HEK293 (cell line): ENCODE results near the gene C1orf21.

Experiments
- CTCF ChIA-PET: fragments of 350-600 bp; formaldehyde crosslinking; extraction: SDS; loops from one replicate; lab custom pipeline; 2021; ENCODE audit warnings: antibody characterized with exemption; lab: Yijun Ruan, JAX
- POLR2A ChIA-PET: fragments of 300-600 bp; formaldehyde crosslinking; extraction: SDS; loops from one replicate; lab custom pipeline; 2020; ENCODE audit warnings: antibody characterized with exemption, inconsistent platforms; lab: Yijun Ruan, JAX
- H3K27ac ChIP-seq: fragments of 200-500 bp; sonication (Bioruptor generic); 2 replicates; pipeline ENCODE4 v1.5.1; 2014; ENCODE audit warnings: low read depth, low read length, control low read depth, inconsistent platforms; ENCODE audit errors: extremely low read depth
- H3K36me3 ChIP-seq, 2 experiments: fragments of 200-500 bp in 1 of 2; sonication (Bioruptor generic) in 1 of 2; 1 replicate in 1 of 2; 2 replicates in 1 of 2; pipeline ENCODE4 v1.5.1; 2014 to 2017; ENCODE audit warnings: inconsistent platforms in 2 of 2, low read length in 2 of 2; ENCODE audit not compliant: control insufficient read depth in 2 of 2, insufficient read depth in 1 of 2
- H3K4me1 ChIP-seq: fragments of 200-500 bp; sonication (Bioruptor generic); 2 replicates; pipeline ENCODE4 v1.5.1; 2014; ENCODE audit warnings: mild to moderate bottlenecking, low read length, inconsistent platforms; ENCODE audit not compliant: control insufficient read depth, insufficient read depth
- H3K4me3 ChIP-seq: 2 replicates; pipeline ENCODE4 v1.5.1; 2011; ENCODE audit warnings: low read depth, mild to moderate bottlenecking, control low read depth, low read length, moderate library complexity
- H3K9me3 ChIP-seq: fragments of 200-500 bp; sonication (Bioruptor generic); 2 replicates; pipeline ENCODE4 v1.5.1; 2014; ENCODE audit warnings: low read depth, low read length, inconsistent platforms; ENCODE audit not compliant: control insufficient read depth, insufficient read depth
- BCL11A ChIP-seq: fragments of 450-650 bp; formaldehyde crosslinking; IDR thresholded peaks from 2 replicates; pipeline ENCODE4 v1.5.1; 2016; ENCODE audit warnings: low read depth, missing biosample characterization, missing genetic modification characterization
- GLI4 ChIP-seq: fragments of 450-650 bp; formaldehyde crosslinking; IDR thresholded peaks from 2 replicates; pipeline ENCODE4 v1.5.1; 2016; ENCODE audit warnings: missing biosample characterization, missing genetic modification characterization
- KLF9 ChIP-seq: fragments of 450-650 bp; formaldehyde crosslinking; IDR thresholded peaks from 2 replicates; pipeline ENCODE4 v1.5.1; 2016; ENCODE audit warnings: missing biosample characterization, missing genetic modification characterization, low read depth
- SCRT1 ChIP-seq: fragments of 450-650 bp; formaldehyde crosslinking; IDR thresholded peaks from 2 replicates; pipeline ENCODE4 v1.5.1; 2016; ENCODE audit warnings: missing biosample characterization, missing genetic modification characterization, borderline replicate concordance
- SETDB1 ChIP-seq: IDR thresholded peaks from one replicate; pipeline ENCODE4 v1.6.1; 2017; ENCODE audit warnings: mild to moderate bottlenecking, low read length, moderate library complexity, mixed read lengths; ENCODE audit not compliant: insufficient read length
- ZFP3 ChIP-seq: fragments of 450-650 bp; formaldehyde crosslinking; IDR thresholded peaks from 2 replicates; pipeline ENCODE4 v1.5.1; 2016; ENCODE audit warnings: low read depth, missing biosample characterization, missing genetic modification characterization
- ZFP41 ChIP-seq: fragments of 450-650 bp; formaldehyde crosslinking; IDR thresholded peaks from 2 replicates; pipeline ENCODE4 v1.5.1; 2016; ENCODE audit warnings: missing biosample characterization, missing genetic modification characterization, borderline replicate concordance
- ZNF146 ChIP-seq: fragments of 450-650 bp; formaldehyde crosslinking; IDR thresholded peaks from 2 replicates; pipeline ENCODE4 v1.5.1; 2016; ENCODE audit warnings: missing biosample characterization, missing genetic modification characterization
- ZNF2 ChIP-seq: fragments of 450-650 bp; formaldehyde crosslinking; IDR thresholded peaks from 2 replicates; pipeline ENCODE4 v1.5.1; 2016; ENCODE audit warnings: missing biosample characterization, missing genetic modification characterization
- ZNF302 ChIP-seq: fragments of 450-650 bp; formaldehyde crosslinking; IDR thresholded peaks from 2 replicates; pipeline ENCODE4 v1.5.1; 2016; ENCODE audit warnings: missing biosample characterization, missing genetic modification characterization, low read depth
- ZNF433 ChIP-seq: fragments of 450-650 bp; formaldehyde crosslinking; IDR thresholded peaks from 2 replicates; pipeline ENCODE4 v1.5.1; 2016; ENCODE audit warnings: missing biosample characterization, missing genetic modification characterization, low read depth
- ZNF521 ChIP-seq: fragments of 450-650 bp; formaldehyde crosslinking; IDR thresholded peaks from 2 replicates; pipeline ENCODE4 v1.5.1; 2017; ENCODE audit warnings: missing biosample characterization, mild to moderate bottlenecking, missing genetic modification characterization
- ZNF544 ChIP-seq: fragments of 450-650 bp; formaldehyde crosslinking; IDR thresholded peaks from 2 replicates; pipeline ENCODE4 v1.5.0; 2017; ENCODE audit warnings: missing biosample characterization, missing genetic modification characterization
- ZNF548 ChIP-seq: fragments of 450-650 bp; formaldehyde crosslinking; IDR thresholded peaks from 2 replicates; pipeline ENCODE4 v1.5.1; 2016; ENCODE audit warnings: missing biosample characterization, missing genetic modification characterization
- ZNF600 ChIP-seq: fragments of 450-650 bp; formaldehyde crosslinking; IDR thresholded peaks from 2 replicates; pipeline ENCODE4 v1.5.1; 2016; ENCODE audit warnings: missing biosample characterization, missing genetic modification characterization
- ZNF658 ChIP-seq: fragments of 450-650 bp; formaldehyde crosslinking; IDR thresholded peaks from 2 replicates; pipeline ENCODE4; 2016; ENCODE audit warnings: missing biosample characterization, missing genetic modification characterization
- ZNF830 ChIP-seq: fragments of 450-650 bp; IDR thresholded peaks from 2 replicates; pipeline ENCODE4 v1.5.0; 2018; ENCODE audit warnings: missing biosample characterization, missing genetic modification characterization, low read depth, mild to moderate bottlenecking, moderate library complexity
- ZNF843 ChIP-seq: fragments of 450-650 bp; formaldehyde crosslinking; IDR thresholded peaks from 2 replicates; pipeline ENCODE4 v1.5.1; 2016; ENCODE audit warnings: missing biosample characterization, missing genetic modification characterization
- ZSCAN30 ChIP-seq: fragments of 450-650 bp; IDR thresholded peaks from 2 replicates; pipeline ENCODE4 v1.5.1; 2018; ENCODE audit warnings: missing biosample characterization, mild to moderate bottlenecking, missing genetic modification characterization, moderate library complexity
- TF ChIP-seq, protein P1 (sequence below): fragments of 450-650 bp; formaldehyde crosslinking; IDR thresholded peaks from 2 replicates; pipeline ENCODE4 v1.5.1; 2016; ENCODE audit warnings: missing biosample characterization, missing genetic modification characterization
- TF ChIP-seq, protein P2 (sequence below): fragments of 450-650 bp; IDR thresholded peaks from 2 replicates; pipeline ENCODE4 v1.5.1; 2018; ENCODE audit warnings: missing biosample characterization, missing genetic modification characterization
- TF ChIP-seq, protein P3 (sequence below): fragments of 450-650 bp; formaldehyde crosslinking; IDR thresholded peaks from 2 replicates; pipeline ENCODE4 v1.5.1; 2016; ENCODE audit warnings: missing biosample characterization, missing genetic modification characterization, borderline replicate concordance
- TF ChIP-seq, protein P4 (sequence below): fragments of 450-650 bp; formaldehyde crosslinking; IDR thresholded peaks from 2 replicates; pipeline ENCODE4 v1.5.1; 2017; ENCODE audit warnings: missing biosample characterization, mild to moderate bottlenecking, missing genetic modification characterization, moderate library complexity
- TF ChIP-seq, protein P5 (sequence below): IDR thresholded peaks from 2 replicates; pipeline ENCODE4 v1.6.1; 2011; ENCODE audit warnings: mild to moderate bottlenecking, low read depth, low read length, borderline replicate concordance

C1orf21 gene

DNA sequence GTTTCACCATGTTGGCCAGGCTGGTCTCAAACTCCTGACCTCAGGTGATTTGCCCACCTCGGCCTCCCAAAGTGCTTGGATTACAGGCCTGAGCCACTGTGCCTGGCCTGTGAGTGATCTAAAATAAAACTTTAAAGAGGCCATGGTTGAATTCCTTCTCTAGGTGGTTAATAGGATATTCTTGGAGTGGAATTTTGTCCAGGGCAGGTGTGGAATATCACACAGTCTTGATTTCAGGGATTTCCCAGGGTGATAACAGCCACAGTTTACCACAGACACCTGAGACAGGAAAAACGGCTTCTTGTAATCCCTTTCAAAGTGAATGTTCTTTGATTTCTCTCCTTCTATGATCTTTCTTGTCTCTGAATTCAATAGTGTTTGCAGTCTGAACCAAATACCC, 32.1 kb upstream of the C1orf21 start:
- no peaks in the 10 kb centered on the region for H3K36me3 ChIP-seq
- no peak overlapping the region for H3K4me3 ChIP-seq
- no peak overlapping the region for H3K27ac ChIP-seq
- no peaks in the 10 kb centered on the region for H3K9me3 ChIP-seq
- TF ChIP-seq, protein P1, sequence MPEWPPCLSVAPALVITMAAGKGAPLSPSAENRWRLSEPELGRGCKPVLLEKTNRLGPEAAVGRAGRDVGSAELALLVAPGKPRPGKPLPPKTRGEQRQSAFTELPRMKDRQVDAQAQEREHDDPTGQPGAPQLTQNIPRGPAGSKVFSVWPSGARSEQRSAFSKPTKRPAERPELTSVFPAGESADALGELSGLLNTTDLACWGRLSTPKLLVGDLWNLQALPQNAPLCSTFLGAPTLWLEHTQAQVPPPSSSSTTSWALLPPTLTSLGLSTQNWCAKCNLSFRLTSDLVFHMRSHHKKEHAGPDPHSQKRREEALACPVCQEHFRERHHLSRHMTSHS (tag by site-specific recombination) = no peak
- TF ChIP-seq ZFP41 (tag by site-specific recombination) (no peak), ZSCAN30 (tag by site-specific recombination) (no peak), ZNF521 (tag by site-specific recombination) (no peak), KLF9 (tag by site-specific recombination) (no peak), ZNF830 (tag by site-specific recombination) (no peak), ZNF2 (tag by site-specific recombination) (no peak), ZNF600 (tag by site-specific recombination) (no peak), BCL11A (tag by site-specific recombination) (no peak), ZNF433 (tag by site-specific recombination) (no peak), ZNF843 (tag by site-specific recombination) (no peak), SCRT1 (tag by site-specific recombination) (no peak)
- TF ChIP-seq, protein P2, sequence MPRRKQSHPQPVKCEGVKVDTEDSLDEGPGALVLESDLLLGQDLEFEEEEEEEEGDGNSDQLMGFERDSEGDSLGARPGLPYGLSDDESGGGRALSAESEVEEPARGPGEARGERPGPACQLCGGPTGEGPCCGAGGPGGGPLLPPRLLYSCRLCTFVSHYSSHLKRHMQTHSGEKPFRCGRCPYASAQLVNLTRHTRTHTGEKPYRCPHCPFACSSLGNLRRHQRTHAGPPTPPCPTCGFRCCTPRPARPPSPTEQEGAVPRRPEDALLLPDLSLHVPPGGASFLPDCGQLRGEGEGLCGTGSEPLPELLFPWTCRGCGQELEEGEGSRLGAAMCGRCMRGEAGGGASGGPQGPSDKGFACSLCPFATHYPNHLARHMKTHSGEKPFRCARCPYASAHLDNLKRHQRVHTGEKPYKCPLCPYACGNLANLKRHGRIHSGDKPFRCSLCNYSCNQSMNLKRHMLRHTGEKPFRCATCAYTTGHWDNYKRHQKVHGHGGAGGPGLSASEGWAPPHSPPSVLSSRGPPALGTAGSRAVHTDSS (tag by site-specific recombination) = no peak
- TF ChIP-seq, protein P3, sequence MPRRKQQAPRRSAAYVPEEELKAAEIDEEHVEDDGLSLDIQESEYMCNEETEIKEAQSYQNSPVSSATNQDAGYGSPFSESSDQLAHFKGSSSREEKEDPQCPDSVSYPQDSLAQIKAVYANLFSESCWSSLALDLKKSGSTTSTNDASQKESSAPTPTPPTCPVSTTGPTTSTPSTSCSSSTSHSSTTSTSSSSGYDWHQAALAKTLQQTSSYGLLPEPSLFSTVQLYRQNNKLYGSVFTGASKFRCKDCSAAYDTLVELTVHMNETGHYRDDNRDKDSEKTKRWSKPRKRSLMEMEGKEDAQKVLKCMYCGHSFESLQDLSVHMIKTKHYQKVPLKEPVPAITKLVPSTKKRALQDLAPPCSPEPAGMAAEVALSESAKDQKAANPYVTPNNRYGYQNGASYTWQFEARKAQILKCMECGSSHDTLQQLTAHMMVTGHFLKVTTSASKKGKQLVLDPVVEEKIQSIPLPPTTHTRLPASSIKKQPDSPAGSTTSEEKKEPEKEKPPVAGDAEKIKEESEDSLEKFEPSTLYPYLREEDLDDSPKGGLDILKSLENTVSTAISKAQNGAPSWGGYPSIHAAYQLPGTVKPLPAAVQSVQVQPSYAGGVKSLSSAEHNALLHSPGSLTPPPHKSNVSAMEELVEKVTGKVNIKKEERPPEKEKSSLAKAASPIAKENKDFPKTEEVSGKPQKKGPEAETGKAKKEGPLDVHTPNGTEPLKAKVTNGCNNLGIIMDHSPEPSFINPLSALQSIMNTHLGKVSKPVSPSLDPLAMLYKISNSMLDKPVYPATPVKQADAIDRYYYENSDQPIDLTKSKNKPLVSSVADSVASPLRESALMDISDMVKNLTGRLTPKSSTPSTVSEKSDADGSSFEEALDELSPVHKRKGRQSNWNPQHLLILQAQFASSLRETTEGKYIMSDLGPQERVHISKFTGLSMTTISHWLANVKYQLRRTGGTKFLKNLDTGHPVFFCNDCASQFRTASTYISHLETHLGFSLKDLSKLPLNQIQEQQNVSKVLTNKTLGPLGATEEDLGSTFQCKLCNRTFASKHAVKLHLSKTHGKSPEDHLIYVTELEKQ (tag by site-specific recombination) = no peak
- TF ChIP-seq, protein P4, sequence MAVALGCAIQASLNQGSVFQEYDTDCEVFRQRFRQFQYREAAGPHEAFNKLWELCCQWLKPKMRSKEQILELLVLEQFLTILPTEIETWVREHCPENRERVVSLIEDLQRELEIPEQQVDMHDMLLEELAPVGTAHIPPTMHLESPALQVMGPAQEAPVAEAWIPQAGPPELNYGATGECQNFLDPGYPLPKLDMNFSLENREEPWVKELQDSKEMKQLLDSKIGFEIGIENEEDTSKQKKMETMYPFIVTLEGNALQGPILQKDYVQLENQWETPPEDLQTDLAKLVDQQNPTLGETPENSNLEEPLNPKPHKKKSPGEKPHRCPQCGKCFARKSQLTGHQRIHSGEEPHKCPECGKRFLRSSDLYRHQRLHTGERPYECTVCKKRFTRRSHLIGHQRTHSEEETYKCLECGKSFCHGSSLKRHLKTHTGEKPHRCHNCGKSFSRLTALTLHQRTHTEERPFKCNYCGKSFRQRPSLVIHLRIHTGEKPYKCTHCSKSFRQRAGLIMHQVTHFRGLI (tag by site-specific recombination) = no peak
- TF ChIP-seq, protein P5, sequence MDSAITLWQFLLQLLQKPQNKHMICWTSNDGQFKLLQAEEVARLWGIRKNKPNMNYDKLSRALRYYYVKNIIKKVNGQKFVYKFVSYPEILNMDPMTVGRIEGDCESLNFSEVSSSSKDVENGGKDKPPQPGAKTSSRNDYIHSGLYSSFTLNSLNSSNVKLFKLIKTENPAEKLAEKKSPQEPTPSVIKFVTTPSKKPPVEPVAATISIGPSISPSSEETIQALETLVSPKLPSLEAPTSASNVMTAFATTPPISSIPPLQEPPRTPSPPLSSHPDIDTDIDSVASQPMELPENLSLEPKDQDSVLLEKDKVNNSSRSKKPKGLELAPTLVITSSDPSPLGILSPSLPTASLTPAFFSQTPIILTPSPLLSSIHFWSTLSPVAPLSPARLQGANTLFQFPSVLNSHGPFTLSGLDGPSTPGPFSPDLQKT = no peak
- POLR2A ChIA-PET = no interaction called here
- CTCF ChIA-PET = no interaction called here
- peaks cover under 1% of the 10 kb centered on the region; the same call in 1 of the 2 replicates for H3K4me1 ChIP-seq

DNA sequence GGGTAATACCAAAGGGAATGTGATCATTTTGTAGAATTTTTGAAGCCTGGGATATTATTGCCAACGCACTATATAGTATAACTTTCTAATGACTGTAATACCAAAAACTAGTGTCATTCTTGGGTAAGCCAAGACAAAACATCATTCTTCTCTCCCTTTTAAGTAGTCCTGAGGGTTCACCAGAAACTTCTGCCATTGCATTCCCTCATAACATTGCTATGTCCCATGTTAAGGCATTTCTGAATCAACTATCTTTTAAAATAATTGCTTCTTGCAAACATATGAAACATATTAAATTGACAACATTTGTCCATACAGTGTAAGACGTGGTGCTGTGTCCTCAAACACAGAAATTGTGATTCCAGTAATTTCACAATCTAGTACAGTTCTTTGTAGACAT, 29.9 kb upstream of the C1orf21 start:
- Histone ChIP-seq H3K27ac (no peak overlapping the region), H3K9me3 (no peaks in the 10 kb centered on the region), H3K4me3 (no peak overlapping the region), H3K36me3 (no peaks in the 10 kb centered on the region), H3K4me1 (peaks cover 3% of the 10 kb centered on the region; the same call in 1 of the 2 replicates)
- ChIA-PET CTCF (no interaction called here), POLR2A (no interaction called here)
- no peak for TF ChIP-seq ZFP3 (tag by site-specific recombination)
- TF ChIP-seq SETDB1 = no peak
- no peak for TF ChIP-seq ZNF146 (tag by site-specific recombination)
- no peak for TF ChIP-seq ZNF658 (tag by site-specific recombination)
- no peak for TF ChIP-seq ZNF544 (tag by site-specific recombination)
- TF ChIP-seq ZNF302 (tag by site-specific recombination) = no peak
- TF ChIP-seq GLI4 (tag by site-specific recombination) = no peak
- no peak for TF ChIP-seq ZNF830 (tag by site-specific recombination)
- no peak for TF ChIP-seq ZNF548 (tag by site-specific recombination)
